Upper lobe of right lung (tissue), 1 donor: ENCODE measurements around the gene DNAJC1. TPM values are rescaled to one million over a fixed set of nuclear protein-coding genes. Genes with fewer than 3 reads are reported as not detected.
"Not testable (repeated sequence)": the region's sequence is repeated elsewhere in the genome, so short reads cannot be mapped to it uniquely, and the experiment has no call there.

Experiments
- ATAC-seq: fragments of 200-7000 bp; cut with Tn5 transposase; one replicate; pipeline ENCODE4 v1.9.1; 2020; ENCODE audit warnings: mild to moderate bottlenecking, moderate library complexity
- DNase-seq: peaks from one replicate; pipeline ENCODE4 v3.0.0-alpha.2; 2020
- H3K27ac ChIP-seq: fragments of 200-600 bp; one replicate; pipeline ENCODE4 v1.8.0; 2022
- H3K27me3 ChIP-seq: fragments of 200-600 bp; one replicate; pipeline ENCODE4 v1.8.0; 2022; ENCODE audit warnings: mild to moderate bottlenecking
- H3K36me3 ChIP-seq: fragments of 200-600 bp; one replicate; pipeline ENCODE4 v1.8.0; 2022
- H3K4me1 ChIP-seq: fragments of 200-600 bp; one replicate; pipeline ENCODE4 v1.8.0; 2022
- H3K4me3 ChIP-seq: fragments of 200-600 bp; one replicate; pipeline ENCODE4 v1.8.0; 2022; ENCODE audit warnings: mild to moderate bottlenecking
- H3K9me3 ChIP-seq: fragments of 200-600 bp; one replicate; pipeline ENCODE4 v1.8.0; 2022
- intact Hi-C: fragments of 100-400 bp; cut with DNase I; formaldehyde crosslinking; loops from one replicate; pipeline ENCODE4 v1.11.0; 2022
- total RNA-seq: library from RNA; stranded (reverse); fragmentation: NEBNext Ultra II Directional; extraction: Animal tissue kit (Norgen Biotek cat#: 25700); gene quantifications from one replicate; pipeline ENCODE4 v1.2.1, GENCODE V29; 2021
- TF ChIP-seq, protein P1 (sequence below): fragments of 200-600 bp; IDR thresholded peaks from one replicate; pipeline ENCODE4 v1.8.0; 2022; ENCODE audit warnings: antibody characterized with exemption
- donor health status: DM: no; HTN: yes; CAD: no; lungs with severe emphysema.

Gene DNAJC1
- total RNA-seq, 1 donor from 2014 or later: 32.7 TPM

GRCh38 chr10:22027364-22028238, 24.1 kb upstream of the DNAJC1 start:
- Histone ChIP-seq H3K27ac (no peak overlapping the region), H3K9me3 (no peaks in the 10 kb centered on the region), H3K4me1 (no peaks in the 10 kb centered on the region), H3K27me3 (no peaks in the 10 kb centered on the region), H3K36me3 (no peaks in the 10 kb centered on the region), H3K4me3 (no peak overlapping the region)
- DNase-seq (no peak), ATAC-seq (no peak)
- intact Hi-C loops: no loop called here
- TF ChIP-seq, protein P1, sequence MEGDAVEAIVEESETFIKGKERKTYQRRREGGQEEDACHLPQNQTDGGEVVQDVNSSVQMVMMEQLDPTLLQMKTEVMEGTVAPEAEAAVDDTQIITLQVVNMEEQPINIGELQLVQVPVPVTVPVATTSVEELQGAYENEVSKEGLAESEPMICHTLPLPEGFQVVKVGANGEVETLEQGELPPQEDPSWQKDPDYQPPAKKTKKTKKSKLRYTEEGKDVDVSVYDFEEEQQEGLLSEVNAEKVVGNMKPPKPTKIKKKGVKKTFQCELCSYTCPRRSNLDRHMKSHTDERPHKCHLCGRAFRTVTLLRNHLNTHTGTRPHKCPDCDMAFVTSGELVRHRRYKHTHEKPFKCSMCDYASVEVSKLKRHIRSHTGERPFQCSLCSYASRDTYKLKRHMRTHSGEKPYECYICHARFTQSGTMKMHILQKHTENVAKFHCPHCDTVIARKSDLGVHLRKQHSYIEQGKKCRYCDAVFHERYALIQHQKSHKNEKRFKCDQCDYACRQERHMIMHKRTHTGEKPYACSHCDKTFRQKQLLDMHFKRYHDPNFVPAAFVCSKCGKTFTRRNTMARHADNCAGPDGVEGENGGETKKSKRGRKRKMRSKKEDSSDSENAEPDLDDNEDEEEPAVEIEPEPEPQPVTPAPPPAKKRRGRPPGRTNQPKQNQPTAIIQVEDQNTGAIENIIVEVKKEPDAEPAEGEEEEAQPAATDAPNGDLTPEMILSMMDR: no peak

DNA sequence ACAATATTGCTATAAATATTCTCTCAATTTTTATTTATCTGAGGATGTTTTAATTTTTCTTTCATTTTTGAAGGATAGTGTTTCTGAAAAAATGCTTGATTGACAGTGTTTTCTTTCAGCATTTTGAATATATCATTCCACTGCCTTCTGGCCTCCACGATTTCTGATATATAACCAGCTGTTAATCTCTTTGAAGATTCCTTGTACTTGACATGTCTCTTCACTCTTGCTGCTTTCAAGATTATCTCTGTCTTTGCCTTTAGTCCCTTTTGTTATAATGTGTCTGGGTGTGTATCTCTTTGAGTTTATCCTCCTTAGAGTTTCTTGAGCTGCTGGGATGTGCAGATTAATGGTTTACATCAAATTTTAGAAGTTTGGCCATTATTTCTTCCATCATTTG, 22.8 kb upstream of the DNAJC1 start:
- no peaks in the 10 kb centered on the region for H3K4me1 ChIP-seq
- TF ChIP-seq, protein P1: no peak
- H3K9me3 ChIP-seq: no peaks in the 10 kb centered on the region
- DNase-seq (no peak), ATAC-seq (no peak)
- H3K36me3 ChIP-seq: no peaks in the 10 kb centered on the region
- intact Hi-C loops: no loop called here
- H3K4me3 ChIP-seq: no peak overlapping the region
- H3K27ac ChIP-seq: no peak overlapping the region
- H3K27me3 ChIP-seq: no peaks in the 10 kb centered on the region

GRCh38 chr10:22023508-22023907, 20.0 kb upstream of the DNAJC1 start:
- ATAC-seq: no peak
- TF ChIP-seq, protein P1: no peak
- intact Hi-C loops: no loop called here
- no peak for DNase-seq
- Histone ChIP-seq H3K36me3 (no peaks in the 10 kb centered on the region), H3K27ac (no peak overlapping the region), H3K27me3 (no peaks in the 10 kb centered on the region), H3K4me3 (no peak overlapping the region), H3K9me3 (no peaks in the 10 kb centered on the region), H3K4me1 (no peaks in the 10 kb centered on the region)

DNA sequence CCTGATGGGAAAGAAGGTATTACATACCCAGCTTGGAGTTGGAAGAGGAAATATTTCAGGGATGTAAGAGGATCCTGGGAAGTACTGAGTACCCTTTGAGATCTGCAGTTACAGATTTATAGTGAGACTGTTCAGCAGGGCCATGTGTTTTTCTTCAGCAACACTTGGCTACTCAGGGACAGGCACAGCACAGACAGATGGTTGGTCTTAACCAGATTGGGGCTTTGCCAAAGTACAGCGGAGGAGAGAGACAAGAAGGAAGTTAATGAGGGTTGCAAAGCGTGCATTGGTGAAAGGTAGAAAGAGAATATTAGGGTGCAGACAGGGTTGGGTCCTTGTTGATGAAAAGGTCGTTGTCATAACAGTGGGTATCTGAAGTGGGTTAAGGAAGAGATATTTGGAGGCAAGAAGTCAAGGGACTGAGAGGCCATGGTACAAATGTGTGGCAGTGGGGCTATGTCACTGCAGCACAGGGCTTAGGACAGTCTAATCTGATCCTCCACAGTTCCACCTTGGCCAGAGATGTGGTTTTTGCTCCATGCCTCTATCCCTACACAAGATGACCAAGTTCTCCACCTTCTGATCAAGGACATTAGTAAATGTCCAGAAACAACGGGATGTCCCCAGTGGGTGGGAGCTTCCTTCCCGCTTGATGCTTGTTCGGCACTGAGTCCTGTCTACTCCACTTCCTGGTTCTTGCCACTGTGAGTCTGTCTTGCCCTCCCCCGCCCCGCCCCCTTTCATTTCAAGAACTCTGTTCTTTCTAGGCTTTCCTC, 18.9 kb upstream of the DNAJC1 start:
- ATAC-seq: peak; percentile 85
- Histone ChIP-seq H3K27me3 (no peaks in the 10 kb centered on the region), H3K4me1 (no peaks in the 10 kb centered on the region), H3K4me3 (no peak overlapping the region), H3K9me3 (no peaks in the 10 kb centered on the region), H3K36me3 (no peaks in the 10 kb centered on the region), H3K27ac (no peak overlapping the region)
- TF ChIP-seq, protein P1: no peak
- intact Hi-C loops: no loop called here
- no peak for DNase-seq

DNA sequence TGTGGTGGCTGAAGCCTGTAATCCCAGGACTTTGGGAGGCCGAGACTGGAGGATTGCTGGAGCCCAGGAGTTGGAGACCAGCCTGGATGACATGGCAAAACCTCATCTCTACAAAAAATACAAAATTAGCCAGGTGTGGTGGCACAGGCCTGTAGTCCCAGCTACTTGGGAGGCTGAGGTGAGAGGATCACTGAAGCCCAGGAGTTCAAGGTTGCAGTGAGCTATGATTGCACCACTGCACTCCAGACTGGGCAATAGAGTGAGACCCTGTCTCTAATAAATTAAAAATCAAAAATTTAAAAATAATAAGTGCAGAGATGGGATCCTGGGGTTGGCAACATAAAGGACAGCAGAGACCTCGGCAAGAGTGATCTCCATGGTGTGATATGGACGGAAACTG, 17.6 kb upstream of the DNAJC1 start:
- H3K4me1 ChIP-seq, H3K9me3 ChIP-seq, H3K27ac ChIP-seq, H3K27me3 ChIP-seq, H3K36me3 ChIP-seq, ATAC-seq, intact Hi-C loops, DNase-seq, H3K4me3 ChIP-seq: not testable (repeated sequence)
